GM13977 (cell line): Measurements from ENCODE around the gene KRCC1.
A peak's percentile ranks its signal among the peaks of the same experiment; 100 is the strongest.

Experiments
- DNase-seq: peaks from one replicate; pipeline ENCODE4 v3.0.0; 2012; ENCODE audit warnings: low spot score
- CTCF ChIP-seq: IDR thresholded peaks from 2 replicates; pipeline ENCODE4 v1.5.1; 2012; ENCODE audit warnings: mild to moderate bottlenecking, control low read depth; ENCODE audit not compliant: insufficient read depth; ENCODE audit errors: extremely low read depth, missing control alignments
- in situ Hi-C: fragments of 300-500 bp; cut with MboI; formaldehyde crosslinking; loops from one replicate; pipeline ENCODE4 v1.12.0; 2022; ENCODE audit warnings: low sequenced_read_pairs, low pct_unique_long_range_greater_than_20kb, mixed read lengths, inconsistent platforms; ENCODE audit not compliant: unreplicated experiment

Gene KRCC1

GRCh38 chr2:88055371-88056128 lies at the start of gene KRCC1:
Gene KRCC1 (minus strand): TSS chr2:88055783. CDS start chr2:88028563, 27,220 bp downstream.
- in situ Hi-C loops = no loop called here
- TF ChIP-seq CTCF = no peak
- peak; percentile 98 for DNase-seq

- no peak for DNase-seq
- in situ Hi-C loops = no loop called here
- no peak for TF ChIP-seq CTCF
These were observed 44.9 kb upstream of the KRCC1 start for GRCh38 chr2:88100489-88100858.

GRCh38 chr2:88099798-88100488 lies 44.4 kb upstream of the KRCC1 start:
- no peak for DNase-seq
- no peak for TF ChIP-seq CTCF
- in situ Hi-C loops = no loop called here

- in situ Hi-C loops = no loop called here
These were observed 42.9 kb upstream of the KRCC1 start for GRCh38 chr2:88098558-88098900.

GRCh38 chr2:88097891-88098557 lies 42.4 kb upstream of the KRCC1 start:
- no peak for TF ChIP-seq CTCF
- in situ Hi-C loops = no loop called here
- no peak for DNase-seq

More at GRCh38 chr2:88098558-88098900, 42.9 kb upstream of the KRCC1 start:
- no peak for DNase-seq
- no peak for TF ChIP-seq CTCF

GRCh38 chr2:88097192-88097591 lies 41.6 kb upstream of the KRCC1 start:
- DNase-seq = no peak
- in situ Hi-C loops = no loop called here
- no peak for TF ChIP-seq CTCF
